Measurements from ENCODE around the gene PDCD2L. TPM values are rescaled to one million over a fixed set of nuclear protein-coding genes. Genes with fewer than 3 reads are reported as not detected.

The PDCD2L gene
- total and polyA plus RNA-seq, 10 donors = 5.2 to 19.7 (median 12.0) TPM

GRCh38 chr19:34373601-34374288 lies 30.5 kb upstream of the PDCD2L start:
- 95 to 99% (median 97%) methylated on average over 10 to 11 of the region's 11 CpGs for WGBS, 5 donors
- DNase-seq = no peak
- peaks cover 0 to 20% (median 0%) of the 10 kb centered on the region in 6 donors for H3K4me1 ChIP-seq
- no peak overlapping the region for H3K27ac ChIP-seq
- TF ChIP-seq POLR2A (IDR thresholded peaks at IDR 0.05) (no peak), POLR2AphosphoS5 (IDR thresholded peaks at IDR 0.05) (no peak), CTCF (IDR thresholded peaks at IDR 0.05 in 8 of 11, conservative IDR thresholded peaks at IDR 0.05 in 3 of 11) (no peak)
- H3K27me3 ChIP-seq (replicated peaks in 1 of 7) = no peaks in the 10 kb centered on the region
- no peak overlapping the region for H3K4me3 ChIP-seq
- H3K9me3 ChIP-seq = no peaks in the 10 kb centered on the region
- peaks cover 2 to 100% (median 81%) of the 10 kb centered on the region in 6 donors for H3K36me3 ChIP-seq
- intact Hi-C loops (cut with DNase I; ENCODE audit: low total_unique reads) = no loop called here

DNA sequence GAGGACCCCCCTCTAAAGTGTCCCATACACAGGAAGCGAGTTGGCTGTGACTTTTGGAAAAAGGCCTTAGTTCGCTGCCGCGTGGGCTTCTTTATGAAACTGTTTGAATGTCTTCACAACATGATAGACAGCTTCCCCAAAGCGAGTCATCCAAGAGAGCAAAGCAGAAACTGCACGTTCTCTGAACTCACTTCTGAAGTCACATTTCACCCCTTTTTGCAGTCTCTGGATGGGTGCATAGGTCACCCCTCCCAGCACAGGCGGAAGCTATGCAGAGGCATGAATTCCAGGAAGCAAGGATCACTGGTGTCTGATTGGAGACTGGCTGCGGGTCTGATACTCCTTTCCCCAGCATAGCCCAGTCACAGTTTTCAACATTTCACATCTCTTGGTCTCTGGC lies 28.6 kb upstream of the PDCD2L start:
- Histone ChIP-seq H3K27me3 (replicated peaks in 1 of 7) (no peaks in the 10 kb centered on the region), H3K36me3 (peaks cover 2 to 100% (median 82%) of the 10 kb centered on the region in 6 donors), H3K4me1 (peaks cover 0 to 7% (median 0%) of the 10 kb centered on the region in 6 donors), H3K4me3 (no peak overlapping the region), H3K9me3 (no peaks in the 10 kb centered on the region), H3K27ac (no peak overlapping the region)
- TF ChIP-seq POLR2A (IDR thresholded peaks at IDR 0.05) = no peak
- no peak for DNase-seq
- intact Hi-C loops (cut with DNase I; ENCODE audit: low total_unique reads) = no loop called here
- 87 to 91% (median 89%) methylated on average over 8 of the region's 8 CpGs for WGBS, 5 donors

- WGBS, 5 donors = 93 to 100% (median 98%) methylated on average over 3 to 5 of the region's 5 CpGs
- intact Hi-C loops (cut with DNase I; ENCODE audit: low total_unique reads) = no loop called here
Observed at GRCh38 chr19:34380639-34381241, 23.5 kb upstream of the PDCD2L start.

DNA sequence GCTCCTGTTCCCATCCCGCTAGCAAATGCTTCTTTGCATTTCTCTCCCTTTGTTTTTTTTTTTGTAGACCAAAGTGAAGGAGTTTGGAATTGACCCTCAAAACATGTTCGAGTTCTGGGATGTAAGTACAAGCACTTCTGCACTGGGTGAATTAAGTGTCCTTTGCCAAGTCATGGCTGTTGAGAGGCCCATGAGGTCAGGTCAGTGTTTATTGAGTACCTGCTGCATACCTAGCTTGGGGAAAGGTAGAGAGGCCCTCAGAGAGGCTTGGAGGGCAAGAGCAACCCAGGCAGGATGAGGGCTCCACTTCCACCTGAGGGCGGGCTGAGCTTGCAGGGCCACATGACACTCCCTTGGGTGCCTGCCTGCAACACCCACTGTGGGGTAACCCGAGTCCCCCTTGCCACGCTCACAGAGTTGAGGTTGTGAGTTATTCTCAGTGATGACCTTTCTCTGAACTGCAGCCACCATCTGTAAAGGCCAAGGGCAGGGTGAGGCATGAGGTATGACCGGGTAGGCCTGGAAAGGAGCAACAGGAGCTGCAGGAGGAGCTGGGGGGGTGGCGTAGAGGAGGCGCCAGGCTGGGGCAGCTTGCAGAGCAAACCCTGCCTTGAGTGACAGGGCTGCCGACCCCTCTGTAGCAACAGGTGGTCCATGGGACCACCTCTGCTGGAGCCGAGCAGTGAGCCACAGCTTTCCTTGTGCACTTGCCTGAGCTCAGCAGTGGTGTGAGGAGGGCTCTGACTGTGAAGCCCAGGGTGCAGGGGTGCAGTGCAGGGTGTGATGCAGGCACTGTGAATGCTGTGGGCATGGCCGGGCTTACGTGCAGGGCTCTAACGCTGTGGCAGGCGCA lies 22.6 kb upstream of the PDCD2L start:
- TF ChIP-seq CTCF (IDR thresholded peaks at IDR 0.05 in 8 of 11, conservative IDR thresholded peaks at IDR 0.05 in 3 of 11) = no peak
- TF ChIP-seq POLR2AphosphoS5 (IDR thresholded peaks at IDR 0.05) = peak in 1 of 3 donors; percentile 23
- intact Hi-C loops (cut with DNase I; ENCODE audit: low total_unique reads) = no loop called here
- no peak for DNase-seq
- Histone ChIP-seq H3K4me3 (no peak overlapping the region), H3K27me3 (replicated peaks in 1 of 7) (no peaks in the 10 kb centered on the region), H3K4me1 (no peaks in the 10 kb centered on the region), H3K9me3 (no peaks in the 10 kb centered on the region), H3K27ac (no peak overlapping the region), H3K36me3 (peaks cover 11 to 100% (median 79%) of the 10 kb centered on the region in 6 donors)
- WGBS, 5 donors = 88 to 96% (median 96%) methylated on average over 7 to 14 of the region's 14 CpGs

More at GRCh38 chr19:34380639-34381241, 23.5 kb upstream of the PDCD2L start:
- TF ChIP-seq POLR2AphosphoS5 (IDR thresholded peaks at IDR 0.05) (peak in 1 of 3 donors; percentile 35), POLR2A (IDR thresholded peaks at IDR 0.05) (no peak)
- Histone ChIP-seq H3K9me3 (no peaks in the 10 kb centered on the region), H3K4me1 (no peaks in the 10 kb centered on the region), H3K27me3 (replicated peaks in 1 of 7) (no peaks in the 10 kb centered on the region), H3K27ac (no peak overlapping the region), H3K4me3 (no peak overlapping the region), H3K36me3 (peaks cover 11 to 100% (median 84%) of the 10 kb centered on the region in 6 donors)
- DNase-seq = no peak

All from spleen (tissue), 11 donors.